ENCODE measurements around the gene LRRC45. TPM values are rescaled to one million over a fixed set of nuclear protein-coding genes. Genes with fewer than 3 reads are reported as not detected.

The LRRC45 gene
- total RNA-seq, 1 experiment from 2014 or later = 40.1 TPM

GRCh38 chr17:82008941-82009405, 14.1 kb upstream of the LRRC45 start:
- no peaks in the 10 kb centered on the region for H3K27me3 ChIP-seq (ENCODE audit: insufficient read depth, low read length)
- no peak overlapping the region for H2AFZ ChIP-seq (ENCODE audit: low read depth, low read length, poor library complexity, severe bottlenecking)
- no peak overlapping the region for H3K4me3 ChIP-seq (replicated peaks in 1 of 2; ENCODE audit: low read depth in 1 of 2, low read length in 2 of 2)
- no peaks in the 10 kb centered on the region for H4K20me1 ChIP-seq (ENCODE audit: insufficient read depth)
- no peaks in the 10 kb centered on the region for H3K36me3 ChIP-seq (ENCODE audit: control insufficient read depth in 1 of 2, insufficient read depth in 2 of 2, low read length in 2 of 2)
- H3K9me3 ChIP-seq (ENCODE audit: control insufficient read depth in 1 of 2, insufficient read depth in 1 of 2, low read depth in 1 of 2, low read length in 2 of 2) = no peaks in the 10 kb centered on the region
- intact Hi-C loops (cut with micrococcal nuclease) = no loop called here
- H3K9me2 ChIP-seq (ENCODE audit: insufficient read depth) = no peaks in the 10 kb centered on the region
- BruUV-seq (replicated peaks) = no TSS peak
- ATAC-seq (no peak), DNase-seq (ENCODE audit: low read depth, low spot score) (no peak)
- no peak for TF ChIP-seq ZNF274 (IDR thresholded peaks at IDR 0.05; ENCODE audit: low read depth, low read length)
- no peak for TF ChIP-seq FOSL1 (IDR thresholded peaks at IDR 0.05; ENCODE audit: low read depth)
- TF ChIP-seq POLR2AphosphoS5 (IDR thresholded peaks at IDR 0.05; ENCODE audit: low read depth, low read length) = no peak
- no peak for TF ChIP-seq EGR1 (IDR thresholded peaks at IDR 0.05; ENCODE audit: low read depth)
- TF ChIP-seq CTCF (IDR thresholded peaks at IDR 0.05 in 2 of 3, conservative IDR thresholded peaks at IDR 0.05 in 1 of 3; ENCODE audit: borderline replicate concordance in 1 of 3, insufficient read depth in 1 of 3, low read depth in 2 of 3, low read length in 2 of 3) = no peak
- TF ChIP-seq EZH2 (IDR thresholded peaks at IDR 0.05) = no peak
- no peak for TF ChIP-seq SP1 (IDR thresholded peaks at IDR 0.05; ENCODE audit: low read depth)
- TF ChIP-seq ELF1 (IDR thresholded peaks at IDR 0.05; ENCODE audit: borderline replicate concordance, low read depth) = no peak
- ChIA-PET RAD21 (ENCODE audit: low non-redundant PET in 1 of 2, low total read pairs in 2 of 2, uncharacterized antibody in 2 of 2, unreplicated experiment in 2 of 2) (no interaction called here), POLR2A (no interaction called here), CTCF (no interaction called here)
- H3K4me2 ChIP-seq (ENCODE audit: low read length) = no peak overlapping the region
- peaks cover 11 to 17% of the 10 kb centered on the region in 2 experiments for H3K4me1 ChIP-seq (ENCODE audit: control insufficient read depth in 1 of 2, insufficient read depth in 2 of 2, low read length in 2 of 2)
- no peak overlapping the region for H3K9ac ChIP-seq (ENCODE audit: low read length)
- H3K27ac ChIP-seq (ENCODE audit: low read depth, low read length) = no peak overlapping the region
- H3K79me2 ChIP-seq (ENCODE audit: insufficient read depth, low read length) = no peaks in the 10 kb centered on the region

GRCh38 chr17:82009413-82009812, 13.7 kb upstream of the LRRC45 start:
- ChIA-PET POLR2A (no interaction called here), RAD21 (ENCODE audit: low non-redundant PET in 1 of 2, low total read pairs in 2 of 2, uncharacterized antibody in 2 of 2, unreplicated experiment in 2 of 2) (no interaction called here), CTCF (no interaction called here)
- no TSS peak for BruUV-seq (replicated peaks)
- intact Hi-C loops (cut with micrococcal nuclease) = no loop called here
- no peak overlapping the region for H3K9ac ChIP-seq (ENCODE audit: low read length)
- H3K4me1 ChIP-seq (ENCODE audit: control insufficient read depth in 1 of 2, insufficient read depth in 2 of 2, low read length in 2 of 2) = peaks cover 6 to 12% of the 10 kb centered on the region in 2 experiments
- H2AFZ ChIP-seq (ENCODE audit: low read depth, low read length, poor library complexity, severe bottlenecking) = no peak overlapping the region
- H3K27me3 ChIP-seq (ENCODE audit: insufficient read depth, low read length) = no peaks in the 10 kb centered on the region
- no peak overlapping the region for H3K4me2 ChIP-seq (ENCODE audit: low read length)
- no peaks in the 10 kb centered on the region for H3K9me3 ChIP-seq (ENCODE audit: control insufficient read depth in 1 of 2, insufficient read depth in 1 of 2, low read depth in 1 of 2, low read length in 2 of 2)
- H3K36me3 ChIP-seq (ENCODE audit: control insufficient read depth in 1 of 2, insufficient read depth in 2 of 2, low read length in 2 of 2) = no peaks in the 10 kb centered on the region
- no peaks in the 10 kb centered on the region for H3K9me2 ChIP-seq (ENCODE audit: insufficient read depth)
- no peaks in the 10 kb centered on the region for H3K79me2 ChIP-seq (ENCODE audit: insufficient read depth, low read length)
- H4K20me1 ChIP-seq (ENCODE audit: insufficient read depth) = no peaks in the 10 kb centered on the region
- DNase-seq (ENCODE audit: low read depth, low spot score) = no peak
- no peak overlapping the region for H3K4me3 ChIP-seq (replicated peaks in 1 of 2; ENCODE audit: low read depth in 1 of 2, low read length in 2 of 2)
- no peak overlapping the region for H3K27ac ChIP-seq (ENCODE audit: low read depth, low read length)
- no peak for ATAC-seq
- TF ChIP-seq SRF (IDR thresholded peaks at IDR 0.05; ENCODE audit: low read depth) = no peak
- no peak for TF ChIP-seq SP1 (IDR thresholded peaks at IDR 0.05; ENCODE audit: low read depth)
- TF ChIP-seq ATF3 (IDR thresholded peaks at IDR 0.05) = no peak
- no peak for TF ChIP-seq ZFX (IDR thresholded peaks at IDR 0.05)
- no peak for TF ChIP-seq JUND (IDR thresholded peaks at IDR 0.05)
- no peak for TF ChIP-seq EZH2phosphoT487 (IDR thresholded peaks at IDR 0.05; ENCODE audit: borderline replicate concordance)
- no peak for TF ChIP-seq ELF1 (IDR thresholded peaks at IDR 0.05; ENCODE audit: borderline replicate concordance, low read depth)
- TF ChIP-seq ZNF274 (IDR thresholded peaks at IDR 0.05; ENCODE audit: low read depth, low read length) = no peak
- no peak for TF ChIP-seq RAD21 (IDR thresholded peaks at IDR 0.05; ENCODE audit: low read depth)
- TF ChIP-seq YY1 (IDR thresholded peaks at IDR 0.05; ENCODE audit: extremely low read depth, insufficient replicate concordance, low read depth, low read length) = no peak
- TF ChIP-seq SIN3A (IDR thresholded peaks at IDR 0.05; ENCODE audit: low read depth) = no peak
- no peak for TF ChIP-seq FOSL1 (IDR thresholded peaks at IDR 0.05; ENCODE audit: low read depth)
- TF ChIP-seq POLR2A (IDR thresholded peaks at IDR 0.05; ENCODE audit: borderline replicate concordance, extremely low read depth, insufficient read depth, insufficient read length) = no peak
- TF ChIP-seq ZBTB33 (IDR thresholded peaks at IDR 0.05; ENCODE audit: extremely low read depth, insufficient replicate concordance, low read length) = no peak
